Measurements from ENCODE around the gene ESPN.

Gene ESPN

DNA sequence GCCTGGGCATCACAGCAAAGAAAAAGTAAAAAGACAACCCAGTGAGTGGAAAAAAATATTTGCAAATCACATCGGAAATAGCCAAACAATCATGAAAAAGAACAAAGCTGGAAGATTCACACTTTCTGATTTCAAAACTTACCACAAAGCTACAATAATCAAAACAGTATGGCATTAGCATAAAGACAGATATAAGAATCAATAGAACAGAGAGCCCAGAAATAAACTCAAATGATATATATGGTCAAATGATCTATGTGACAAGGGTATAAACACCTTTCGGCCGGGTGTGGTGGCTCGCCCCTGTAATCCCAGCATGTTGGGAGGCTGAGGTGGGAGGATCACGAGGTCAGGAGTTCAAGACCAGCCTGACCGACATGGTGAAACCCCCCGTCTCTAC is 44.5 kb upstream of the ESPN start:
- no peaks in the 10 kb centered on the region for H3K27me3 ChIP-seq (ENCODE audit: insufficient read depth, low read length, poor library complexity, severe bottlenecking)
- no peak for TF ChIP-seq EZH2phosphoT487 (IDR thresholded peaks at IDR 0.05; ENCODE audit: borderline replicate concordance)
- no peak overlapping the region for H3K4me2 ChIP-seq (ENCODE audit: low read depth, low read length, poor library complexity, severe bottlenecking)
- peaks cover 2% of the 10 kb centered on the region for H3K4me1 ChIP-seq (ENCODE audit: insufficient read depth, low read length, poor library complexity, severe bottlenecking)
- peaks cover 3% of the 10 kb centered on the region for H4K20me1 ChIP-seq (ENCODE audit: insufficient read depth, low read length, poor library complexity, severe bottlenecking)
- peaks cover 63% of the 10 kb centered on the region for H3K79me2 ChIP-seq (ENCODE audit: insufficient read depth, low read length)
- H3K9me3 ChIP-seq (ENCODE audit: insufficient read depth, low read depth, low read length) = no peaks in the 10 kb centered on the region
- no peaks in the 10 kb centered on the region for H3F3A ChIP-seq (ENCODE audit: low read depth)
- no peak overlapping the region for H3K9ac ChIP-seq (ENCODE audit: low read depth, low read length, poor library complexity, severe bottlenecking)
- no peak overlapping the region for H3K4me3 ChIP-seq (ENCODE audit: low read length, poor library complexity, severe bottlenecking)
- H3K9me2 ChIP-seq (replicated peaks; ENCODE audit: low read depth, low read length) = no peaks in the 10 kb centered on the region
- no peak overlapping the region for H2AFZ ChIP-seq (ENCODE audit: low read length)
- H3K36me3 ChIP-seq (ENCODE audit: insufficient read depth, low read length) = no peaks in the 10 kb centered on the region

DNA sequence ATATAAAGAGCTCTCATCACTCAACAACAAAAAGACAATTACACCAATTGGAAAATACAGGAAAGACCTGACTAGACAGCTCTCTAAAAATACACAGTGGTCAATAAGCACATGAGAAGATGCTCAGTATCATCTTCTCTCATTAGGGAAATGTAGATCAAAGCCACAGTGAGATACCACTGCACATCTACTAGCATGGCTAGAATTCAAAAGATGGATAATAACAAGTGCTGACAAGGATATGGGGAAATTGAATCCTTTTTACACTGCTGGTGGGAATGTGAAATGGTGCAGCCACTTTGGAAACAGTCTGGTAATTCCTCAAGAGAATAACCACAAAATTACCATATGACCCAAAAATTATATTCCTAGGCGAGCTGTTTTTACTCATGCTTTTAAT is 40.4 kb upstream of the ESPN start:
- no peak overlapping the region for H2AFZ ChIP-seq (ENCODE audit: low read length)
- H3K27me3 ChIP-seq (ENCODE audit: insufficient read depth, low read length, poor library complexity, severe bottlenecking) = no peaks in the 10 kb centered on the region
- H3K9me3 ChIP-seq (ENCODE audit: insufficient read depth, low read depth, low read length) = no peaks in the 10 kb centered on the region
- peaks cover 5% of the 10 kb centered on the region for H3K4me1 ChIP-seq (ENCODE audit: insufficient read depth, low read length, poor library complexity, severe bottlenecking)
- H3F3A ChIP-seq (ENCODE audit: low read depth) = no peaks in the 10 kb centered on the region
- H3K9me2 ChIP-seq (replicated peaks; ENCODE audit: low read depth, low read length) = no peaks in the 10 kb centered on the region
- no peak for TF ChIP-seq EZH2phosphoT487 (IDR thresholded peaks at IDR 0.05; ENCODE audit: borderline replicate concordance)
- TF ChIP-seq, protein P1, sequence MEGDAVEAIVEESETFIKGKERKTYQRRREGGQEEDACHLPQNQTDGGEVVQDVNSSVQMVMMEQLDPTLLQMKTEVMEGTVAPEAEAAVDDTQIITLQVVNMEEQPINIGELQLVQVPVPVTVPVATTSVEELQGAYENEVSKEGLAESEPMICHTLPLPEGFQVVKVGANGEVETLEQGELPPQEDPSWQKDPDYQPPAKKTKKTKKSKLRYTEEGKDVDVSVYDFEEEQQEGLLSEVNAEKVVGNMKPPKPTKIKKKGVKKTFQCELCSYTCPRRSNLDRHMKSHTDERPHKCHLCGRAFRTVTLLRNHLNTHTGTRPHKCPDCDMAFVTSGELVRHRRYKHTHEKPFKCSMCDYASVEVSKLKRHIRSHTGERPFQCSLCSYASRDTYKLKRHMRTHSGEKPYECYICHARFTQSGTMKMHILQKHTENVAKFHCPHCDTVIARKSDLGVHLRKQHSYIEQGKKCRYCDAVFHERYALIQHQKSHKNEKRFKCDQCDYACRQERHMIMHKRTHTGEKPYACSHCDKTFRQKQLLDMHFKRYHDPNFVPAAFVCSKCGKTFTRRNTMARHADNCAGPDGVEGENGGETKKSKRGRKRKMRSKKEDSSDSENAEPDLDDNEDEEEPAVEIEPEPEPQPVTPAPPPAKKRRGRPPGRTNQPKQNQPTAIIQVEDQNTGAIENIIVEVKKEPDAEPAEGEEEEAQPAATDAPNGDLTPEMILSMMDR (conservative IDR thresholded peaks at IDR 0.05; ENCODE audit: low read length) = no peak
- H3K79me2 ChIP-seq (ENCODE audit: insufficient read depth, low read length) = peaks cover 81% of the 10 kb centered on the region
- H3K9ac ChIP-seq (ENCODE audit: low read depth, low read length, poor library complexity, severe bottlenecking) = no peak overlapping the region
- peaks cover 13% of the 10 kb centered on the region for H4K20me1 ChIP-seq (ENCODE audit: insufficient read depth, low read length, poor library complexity, severe bottlenecking)
- no peak overlapping the region for H3K4me2 ChIP-seq (ENCODE audit: low read depth, low read length, poor library complexity, severe bottlenecking)
- H3K36me3 ChIP-seq (ENCODE audit: insufficient read depth, low read length) = no peaks in the 10 kb centered on the region
- H3K4me3 ChIP-seq (ENCODE audit: low read length, poor library complexity, severe bottlenecking) = no peak overlapping the region

DNA sequence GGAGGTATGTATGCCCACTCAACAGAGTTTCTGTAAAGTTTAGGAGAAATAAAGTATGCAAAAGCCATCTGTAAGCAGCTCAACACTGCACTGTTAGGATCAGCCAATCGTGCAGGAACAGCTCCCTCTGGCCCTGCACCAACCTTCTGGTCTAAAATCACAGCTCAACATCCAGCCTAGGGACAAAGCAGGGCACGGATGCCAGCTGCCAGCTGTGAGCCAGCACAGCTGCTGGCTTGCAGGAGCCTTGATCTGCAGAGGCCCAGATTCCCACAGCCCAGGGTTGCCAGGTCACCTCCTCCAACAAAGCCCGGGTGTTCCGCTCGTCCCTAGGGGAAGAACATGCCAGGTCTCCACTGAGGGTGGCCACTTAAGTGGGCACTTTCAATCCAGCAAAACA is 39.6 kb upstream of the ESPN start:
- Histone ChIP-seq H3K4me2 (ENCODE audit: low read depth, low read length, poor library complexity, severe bottlenecking) (no peak overlapping the region), H4K20me1 (ENCODE audit: insufficient read depth, low read length, poor library complexity, severe bottlenecking) (peaks cover 15% of the 10 kb centered on the region), H3K4me3 (ENCODE audit: low read length, poor library complexity, severe bottlenecking) (no peak overlapping the region), H3F3A (ENCODE audit: low read depth) (no peaks in the 10 kb centered on the region), H3K79me2 (ENCODE audit: insufficient read depth, low read length) (peaks cover 81% of the 10 kb centered on the region), H3K27me3 (ENCODE audit: insufficient read depth, low read length, poor library complexity, severe bottlenecking) (no peaks in the 10 kb centered on the region), H3K9me2 (replicated peaks; ENCODE audit: low read depth, low read length) (no peaks in the 10 kb centered on the region), H2AFZ (ENCODE audit: low read length) (no peak overlapping the region), H3K4me1 (ENCODE audit: insufficient read depth, low read length, poor library complexity, severe bottlenecking) (peaks cover 11% of the 10 kb centered on the region), H3K9me3 (ENCODE audit: insufficient read depth, low read depth, low read length) (no peaks in the 10 kb centered on the region), H3K36me3 (ENCODE audit: insufficient read depth, low read length) (no peaks in the 10 kb centered on the region), H3K9ac (ENCODE audit: low read depth, low read length, poor library complexity, severe bottlenecking) (no peak overlapping the region)
- no peak for TF ChIP-seq EZH2phosphoT487 (IDR thresholded peaks at IDR 0.05; ENCODE audit: borderline replicate concordance)
- TF ChIP-seq, protein P1 (conservative IDR thresholded peaks at IDR 0.05; ENCODE audit: low read length) = no peak

DNA sequence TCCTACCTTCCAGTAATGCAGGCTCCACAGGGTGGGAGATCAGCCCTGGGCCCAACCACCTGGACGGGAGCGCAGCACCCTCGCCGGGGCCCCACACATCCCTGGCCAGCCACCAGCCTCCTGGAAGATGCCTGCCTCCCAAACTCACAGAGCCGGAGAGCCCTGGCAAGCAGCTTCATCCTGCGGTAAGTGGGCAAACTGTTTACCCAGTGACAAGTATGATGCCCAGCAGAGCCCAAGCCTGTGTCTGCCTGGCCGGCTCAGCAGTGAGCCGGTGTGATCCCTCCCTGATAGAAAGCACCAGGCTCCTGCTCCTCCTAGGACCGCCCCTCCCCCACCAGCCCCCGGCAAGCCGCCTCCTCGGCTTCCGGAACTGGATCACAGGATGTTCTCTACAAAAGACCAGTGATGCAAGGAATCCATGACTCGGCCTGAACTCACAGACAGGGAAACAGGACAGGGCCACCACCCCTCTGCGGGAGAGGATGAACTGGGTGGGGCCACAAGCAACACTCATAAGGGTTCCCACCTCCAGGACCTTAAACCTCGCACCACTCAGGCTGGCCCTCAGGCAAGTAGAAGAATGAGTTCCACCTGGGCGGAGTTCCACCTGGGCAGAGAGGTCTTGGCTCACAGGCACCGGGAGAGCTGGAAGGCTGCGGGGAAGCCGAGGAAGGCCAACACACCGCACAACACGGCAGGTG is 38.9 kb upstream of the ESPN start:
- H3K27me3 ChIP-seq (ENCODE audit: insufficient read depth, low read length, poor library complexity, severe bottlenecking) = no peaks in the 10 kb centered on the region
- TF ChIP-seq, protein P1 (conservative IDR thresholded peaks at IDR 0.05; ENCODE audit: low read length) = no peak
- no peak for TF ChIP-seq EZH2phosphoT487 (IDR thresholded peaks at IDR 0.05; ENCODE audit: borderline replicate concordance)
- H3K79me2 ChIP-seq (ENCODE audit: insufficient read depth, low read length) = peaks cover 81% of the 10 kb centered on the region
- H3F3A ChIP-seq (ENCODE audit: low read depth) = no peaks in the 10 kb centered on the region
- no peak overlapping the region for H2AFZ ChIP-seq (ENCODE audit: low read length)
- H3K36me3 ChIP-seq (ENCODE audit: insufficient read depth, low read length) = no peaks in the 10 kb centered on the region
- peaks cover 15% of the 10 kb centered on the region for H4K20me1 ChIP-seq (ENCODE audit: insufficient read depth, low read length, poor library complexity, severe bottlenecking)
- no peak overlapping the region for H3K4me2 ChIP-seq (ENCODE audit: low read depth, low read length, poor library complexity, severe bottlenecking)
- peaks cover 13% of the 10 kb centered on the region for H3K4me1 ChIP-seq (ENCODE audit: insufficient read depth, low read length, poor library complexity, severe bottlenecking)
- H3K4me3 ChIP-seq (ENCODE audit: low read length, poor library complexity, severe bottlenecking) = no peak overlapping the region
- no peak overlapping the region for H3K9ac ChIP-seq (ENCODE audit: low read depth, low read length, poor library complexity, severe bottlenecking)
- H3K9me3 ChIP-seq (ENCODE audit: insufficient read depth, low read depth, low read length) = no peaks in the 10 kb centered on the region
- H3K9me2 ChIP-seq (replicated peaks; ENCODE audit: low read depth, low read length) = no peaks in the 10 kb centered on the region

Measured in Loucy (cell line).